Mammary epithelial cell (primary cell): Measurements from ENCODE around the gene PHOSPHO2.

ENCODE experiments used
- EZH2 ChIP-seq: IDR thresholded peaks from 2 replicates; pipeline ENCODE4 v1.6.1; 2012; ENCODE audit warnings: low read length, inconsistent platforms, borderline replicate concordance
- TF ChIP-seq, protein P1 (sequence below), 2 donors: IDR thresholded peaks in 1 of 2; conservative IDR thresholded peaks in 1 of 2; 2 replicates each; pipeline ENCODE4 v1.5.1; 2011 to 2012; ENCODE audit warnings: inconsistent platforms in 2 of 2, low read length in 2 of 2, mild to moderate bottlenecking in 2 of 2, control low read depth in 1 of 2, low read depth in 1 of 2; ENCODE audit not compliant: insufficient read depth in 1 of 2; ENCODE audit errors: extremely low read depth in 1 of 2

DNA sequence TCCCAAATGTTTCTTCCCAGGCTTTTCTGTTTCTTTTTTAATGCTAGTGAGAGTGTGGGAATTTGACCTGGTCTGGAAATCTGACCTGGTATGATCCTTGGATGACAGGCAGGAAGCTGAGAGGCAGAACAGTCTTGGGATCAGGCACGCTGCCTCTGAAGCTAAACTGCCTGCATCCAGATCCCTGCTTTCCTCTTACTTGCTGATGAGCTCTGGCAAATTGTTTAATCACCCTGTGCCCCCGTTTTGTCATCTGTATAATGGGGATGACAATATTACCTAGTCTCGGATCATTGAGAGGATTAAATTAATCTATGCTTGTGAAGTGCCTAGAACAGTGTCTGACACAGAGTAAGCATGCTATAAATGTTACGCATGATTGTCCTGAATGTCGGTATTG lies 42.6 kb downstream of the PHOSPHO2 start:
- TF ChIP-seq, protein P1, sequence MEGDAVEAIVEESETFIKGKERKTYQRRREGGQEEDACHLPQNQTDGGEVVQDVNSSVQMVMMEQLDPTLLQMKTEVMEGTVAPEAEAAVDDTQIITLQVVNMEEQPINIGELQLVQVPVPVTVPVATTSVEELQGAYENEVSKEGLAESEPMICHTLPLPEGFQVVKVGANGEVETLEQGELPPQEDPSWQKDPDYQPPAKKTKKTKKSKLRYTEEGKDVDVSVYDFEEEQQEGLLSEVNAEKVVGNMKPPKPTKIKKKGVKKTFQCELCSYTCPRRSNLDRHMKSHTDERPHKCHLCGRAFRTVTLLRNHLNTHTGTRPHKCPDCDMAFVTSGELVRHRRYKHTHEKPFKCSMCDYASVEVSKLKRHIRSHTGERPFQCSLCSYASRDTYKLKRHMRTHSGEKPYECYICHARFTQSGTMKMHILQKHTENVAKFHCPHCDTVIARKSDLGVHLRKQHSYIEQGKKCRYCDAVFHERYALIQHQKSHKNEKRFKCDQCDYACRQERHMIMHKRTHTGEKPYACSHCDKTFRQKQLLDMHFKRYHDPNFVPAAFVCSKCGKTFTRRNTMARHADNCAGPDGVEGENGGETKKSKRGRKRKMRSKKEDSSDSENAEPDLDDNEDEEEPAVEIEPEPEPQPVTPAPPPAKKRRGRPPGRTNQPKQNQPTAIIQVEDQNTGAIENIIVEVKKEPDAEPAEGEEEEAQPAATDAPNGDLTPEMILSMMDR (conservative IDR thresholded peaks at IDR 0.05 in 1 of 2, IDR thresholded peaks at IDR 0.05 in 1 of 2; ENCODE audit: extremely low read depth in 1 of 2, insufficient read depth in 1 of 2, low read depth in 1 of 2, low read length in 2 of 2): no peak
- TF ChIP-seq EZH2: no peak
